Fibroblast of lung (primary cell): ENCODE measurements around the gene KIF6.

ENCODE experiments used
- EZH2 ChIP-seq: IDR thresholded peaks from 2 replicates; pipeline ENCODE4 v1.5.1; 2012; ENCODE audit warnings: low read length, control low read depth, mild to moderate bottlenecking; ENCODE audit errors: missing control alignments
- TF ChIP-seq, protein P1 (sequence below), 2 donors: IDR thresholded peaks in 1 of 2; conservative IDR thresholded peaks in 1 of 2; 1 replicate in 1 of 2; 2 replicates in 1 of 2; pipeline ENCODE4 v1.5.1; 2011 to 2012; ENCODE audit warnings: low read length in 2 of 2, control low read depth in 1 of 2, inconsistent platforms in 1 of 2, low read depth in 1 of 2, mild to moderate bottlenecking in 1 of 2

DNA sequence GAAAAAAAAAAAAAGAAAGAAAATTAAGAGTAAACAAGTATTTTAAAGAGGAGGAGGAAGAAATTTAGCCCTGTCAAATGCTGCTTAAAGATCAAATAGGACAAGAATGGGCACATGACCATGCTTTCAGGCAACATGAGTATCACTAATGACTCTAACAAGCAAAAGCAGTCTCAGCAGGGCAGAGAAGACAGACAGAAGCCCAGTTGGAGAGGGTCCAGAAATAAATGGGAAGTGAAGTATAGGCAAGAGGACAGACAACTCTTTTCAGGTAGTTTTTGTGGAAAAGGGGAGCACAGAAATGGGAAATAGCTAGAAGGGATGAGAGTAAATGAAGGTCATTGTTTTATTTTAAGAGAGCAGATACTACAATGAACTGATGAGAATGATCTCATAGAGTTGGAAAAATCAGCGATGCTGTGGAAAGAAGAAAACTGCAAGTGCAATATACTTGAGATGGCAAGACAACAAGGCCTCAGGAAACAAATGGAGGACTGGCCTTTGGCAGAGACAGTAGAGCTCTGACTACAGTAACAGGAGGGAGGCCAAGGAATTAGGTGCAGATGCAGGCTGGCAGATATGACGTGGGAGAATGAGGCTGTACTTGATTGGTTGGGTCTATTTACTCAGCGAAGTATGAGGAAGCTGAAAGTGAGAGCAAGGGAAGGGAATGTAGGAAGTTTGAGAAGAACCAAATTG lies 40.3 kb downstream of the KIF6 start:
- TF ChIP-seq, protein P1, sequence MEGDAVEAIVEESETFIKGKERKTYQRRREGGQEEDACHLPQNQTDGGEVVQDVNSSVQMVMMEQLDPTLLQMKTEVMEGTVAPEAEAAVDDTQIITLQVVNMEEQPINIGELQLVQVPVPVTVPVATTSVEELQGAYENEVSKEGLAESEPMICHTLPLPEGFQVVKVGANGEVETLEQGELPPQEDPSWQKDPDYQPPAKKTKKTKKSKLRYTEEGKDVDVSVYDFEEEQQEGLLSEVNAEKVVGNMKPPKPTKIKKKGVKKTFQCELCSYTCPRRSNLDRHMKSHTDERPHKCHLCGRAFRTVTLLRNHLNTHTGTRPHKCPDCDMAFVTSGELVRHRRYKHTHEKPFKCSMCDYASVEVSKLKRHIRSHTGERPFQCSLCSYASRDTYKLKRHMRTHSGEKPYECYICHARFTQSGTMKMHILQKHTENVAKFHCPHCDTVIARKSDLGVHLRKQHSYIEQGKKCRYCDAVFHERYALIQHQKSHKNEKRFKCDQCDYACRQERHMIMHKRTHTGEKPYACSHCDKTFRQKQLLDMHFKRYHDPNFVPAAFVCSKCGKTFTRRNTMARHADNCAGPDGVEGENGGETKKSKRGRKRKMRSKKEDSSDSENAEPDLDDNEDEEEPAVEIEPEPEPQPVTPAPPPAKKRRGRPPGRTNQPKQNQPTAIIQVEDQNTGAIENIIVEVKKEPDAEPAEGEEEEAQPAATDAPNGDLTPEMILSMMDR (conservative IDR thresholded peaks at IDR 0.05 in 1 of 2, IDR thresholded peaks at IDR 0.05 in 1 of 2; ENCODE audit: low read depth in 1 of 2, low read length in 2 of 2), result no peak
- no peak for TF ChIP-seq EZH2
